ENCODE measurements around the gene LINGO4.

LINGO4 gene

DNA sequence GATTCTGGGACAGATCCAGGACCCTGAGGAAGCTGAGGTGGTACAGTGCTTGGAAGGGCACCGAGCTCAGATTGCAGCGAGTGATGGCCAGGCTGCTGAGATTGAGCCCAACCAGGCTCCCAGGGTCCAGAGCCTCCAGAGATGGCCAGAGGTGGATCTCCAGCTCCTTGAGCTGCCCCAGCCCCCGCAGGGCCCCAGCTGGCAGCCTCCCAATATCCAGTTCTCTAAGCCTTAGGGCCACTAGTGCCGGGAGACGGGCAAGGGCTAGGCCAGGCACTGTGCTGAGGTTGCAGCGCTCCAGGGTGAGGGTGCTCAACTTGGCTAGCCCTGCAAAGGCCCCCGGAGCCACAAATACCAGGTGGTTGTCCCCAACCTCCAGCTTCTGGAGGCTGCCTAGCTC, 3.4 kb downstream of the LINGO4 start:
- no peaks in the 10 kb centered on the region for H3K9me2 ChIP-seq (replicated peaks; ENCODE audit: control insufficient read depth, low read length)
- no peaks in the 10 kb centered on the region for H3K36me3 ChIP-seq (ENCODE audit: control insufficient read depth, low read length)
- peaks cover 22% of the 10 kb centered on the region for H3K27me3 ChIP-seq (ENCODE audit: control insufficient read depth, low read length)
- peaks cover 13% of the 10 kb centered on the region for H3K4me1 ChIP-seq (ENCODE audit: control insufficient read depth, low read length)
- no peak overlapping the region for H3K4me3 ChIP-seq (ENCODE audit: low read length)
- no peak overlapping the region for H3K27ac ChIP-seq (ENCODE audit: low read depth, low read length)
- H3K79me2 ChIP-seq (ENCODE audit: control insufficient read depth, low read length): no peaks in the 10 kb centered on the region
- no peaks in the 10 kb centered on the region for H4K20me1 ChIP-seq (ENCODE audit: control insufficient read depth, insufficient read depth, low read depth, low read length)
- H3F3A ChIP-seq (ENCODE audit: control insufficient read depth, insufficient read depth): no peaks in the 10 kb centered on the region
- no peak overlapping the region for H3K4me2 ChIP-seq (ENCODE audit: low read length)
- TF ChIP-seq, protein P1, sequence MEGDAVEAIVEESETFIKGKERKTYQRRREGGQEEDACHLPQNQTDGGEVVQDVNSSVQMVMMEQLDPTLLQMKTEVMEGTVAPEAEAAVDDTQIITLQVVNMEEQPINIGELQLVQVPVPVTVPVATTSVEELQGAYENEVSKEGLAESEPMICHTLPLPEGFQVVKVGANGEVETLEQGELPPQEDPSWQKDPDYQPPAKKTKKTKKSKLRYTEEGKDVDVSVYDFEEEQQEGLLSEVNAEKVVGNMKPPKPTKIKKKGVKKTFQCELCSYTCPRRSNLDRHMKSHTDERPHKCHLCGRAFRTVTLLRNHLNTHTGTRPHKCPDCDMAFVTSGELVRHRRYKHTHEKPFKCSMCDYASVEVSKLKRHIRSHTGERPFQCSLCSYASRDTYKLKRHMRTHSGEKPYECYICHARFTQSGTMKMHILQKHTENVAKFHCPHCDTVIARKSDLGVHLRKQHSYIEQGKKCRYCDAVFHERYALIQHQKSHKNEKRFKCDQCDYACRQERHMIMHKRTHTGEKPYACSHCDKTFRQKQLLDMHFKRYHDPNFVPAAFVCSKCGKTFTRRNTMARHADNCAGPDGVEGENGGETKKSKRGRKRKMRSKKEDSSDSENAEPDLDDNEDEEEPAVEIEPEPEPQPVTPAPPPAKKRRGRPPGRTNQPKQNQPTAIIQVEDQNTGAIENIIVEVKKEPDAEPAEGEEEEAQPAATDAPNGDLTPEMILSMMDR (IDR thresholded peaks at IDR 0.05; ENCODE audit: low read depth, low read length, poor library complexity, severe bottlenecking): no peak
- no peaks in the 10 kb centered on the region for H3K9me3 ChIP-seq (ENCODE audit: control insufficient read depth, insufficient read depth, low read length)

DNA sequence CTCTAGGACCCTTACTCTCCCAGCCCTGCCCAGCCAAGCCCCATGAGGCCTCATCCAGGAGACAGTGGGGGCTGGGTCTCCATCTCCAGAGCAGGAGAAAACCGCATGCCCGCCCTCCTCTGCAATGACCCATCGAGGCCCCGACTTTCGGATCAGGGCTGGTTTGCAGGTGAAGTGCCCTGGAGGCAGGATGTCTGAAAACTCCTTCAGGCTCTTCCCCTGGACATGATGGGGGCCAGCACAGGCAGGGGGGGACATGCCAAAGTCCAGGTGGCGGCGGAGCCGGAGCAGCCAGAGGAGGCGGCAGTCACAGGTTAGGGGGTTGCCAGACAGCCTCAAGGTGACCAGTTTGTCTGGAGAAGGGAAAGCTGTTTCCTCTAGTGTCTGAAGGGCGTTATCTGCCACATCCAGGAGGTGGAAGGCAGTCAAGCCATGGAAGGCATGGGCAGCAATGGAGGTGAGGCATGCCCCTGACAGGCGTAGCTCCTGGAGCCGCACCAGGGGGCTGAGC, 3.9 kb downstream of the LINGO4 start:
- H3K9me2 ChIP-seq (replicated peaks; ENCODE audit: control insufficient read depth, low read length): no peaks in the 10 kb centered on the region
- H3K4me1 ChIP-seq (ENCODE audit: control insufficient read depth, low read length): peaks cover 13% of the 10 kb centered on the region
- H3K79me2 ChIP-seq (ENCODE audit: control insufficient read depth, low read length): no peaks in the 10 kb centered on the region
- TF ChIP-seq, protein P1 (IDR thresholded peaks at IDR 0.05; ENCODE audit: low read depth, low read length, poor library complexity, severe bottlenecking): no peak
- TF ChIP-seq EZH2phosphoT487 (IDR thresholded peaks at IDR 0.05; ENCODE audit: borderline replicate concordance, low read length): no peak
- H3K4me2 ChIP-seq (ENCODE audit: low read length): no peak overlapping the region
- peaks cover 22% of the 10 kb centered on the region for H3K27me3 ChIP-seq (ENCODE audit: control insufficient read depth, low read length)
- H3K27ac ChIP-seq (ENCODE audit: low read depth, low read length): no peak overlapping the region
- H3K4me3 ChIP-seq (ENCODE audit: low read length): no peak overlapping the region
- no peaks in the 10 kb centered on the region for H3K36me3 ChIP-seq (ENCODE audit: control insufficient read depth, low read length)
- no peaks in the 10 kb centered on the region for H3K9me3 ChIP-seq (ENCODE audit: control insufficient read depth, insufficient read depth, low read length)
- no peaks in the 10 kb centered on the region for H4K20me1 ChIP-seq (ENCODE audit: control insufficient read depth, insufficient read depth, low read depth, low read length)
- H3F3A ChIP-seq (ENCODE audit: control insufficient read depth, insufficient read depth): no peaks in the 10 kb centered on the region

DNA sequence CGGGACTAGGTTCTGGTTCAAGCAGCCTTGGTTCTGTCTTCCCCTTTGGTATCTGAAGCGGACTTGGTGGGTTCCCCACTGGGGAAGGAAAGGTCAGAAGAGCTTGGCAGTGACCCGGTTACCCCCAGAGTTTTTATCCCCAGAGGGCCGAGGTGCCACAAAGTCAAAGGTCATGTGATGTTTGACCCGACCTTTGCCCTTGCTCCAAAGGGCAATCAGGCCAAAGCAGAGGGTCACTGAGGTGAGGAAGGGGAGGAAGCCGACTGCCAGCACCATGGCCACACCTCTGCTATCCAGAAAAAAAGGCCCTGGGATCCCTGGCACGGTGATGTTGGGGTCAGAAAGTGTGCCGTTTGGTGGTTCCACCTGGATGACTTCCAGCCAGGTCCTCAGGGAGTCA, 4.4 kb downstream of the LINGO4 start:
- Histone ChIP-seq H3K4me3 (ENCODE audit: low read length) (no peak overlapping the region), H3K9me2 (replicated peaks; ENCODE audit: control insufficient read depth, low read length) (no peaks in the 10 kb centered on the region), H4K20me1 (ENCODE audit: control insufficient read depth, insufficient read depth, low read depth, low read length) (no peaks in the 10 kb centered on the region), H3K27me3 (ENCODE audit: control insufficient read depth, low read length) (peaks cover 20% of the 10 kb centered on the region), H3K79me2 (ENCODE audit: control insufficient read depth, low read length) (no peaks in the 10 kb centered on the region), H3K27ac (ENCODE audit: low read depth, low read length) (no peak overlapping the region), H3K9me3 (ENCODE audit: control insufficient read depth, insufficient read depth, low read length) (no peaks in the 10 kb centered on the region), H3F3A (ENCODE audit: control insufficient read depth, insufficient read depth) (no peaks in the 10 kb centered on the region), H3K4me2 (ENCODE audit: low read length) (no peak overlapping the region), H3K36me3 (ENCODE audit: control insufficient read depth, low read length) (no peaks in the 10 kb centered on the region), H3K4me1 (ENCODE audit: control insufficient read depth, low read length) (peaks cover 13% of the 10 kb centered on the region)
- TF ChIP-seq, protein P1 (IDR thresholded peaks at IDR 0.05; ENCODE audit: low read depth, low read length, poor library complexity, severe bottlenecking): no peak
- TF ChIP-seq EZH2phosphoT487 (IDR thresholded peaks at IDR 0.05; ENCODE audit: borderline replicate concordance, low read length): no peak
